HG03280 (cell line): Measurements from ENCODE around the gene TIGD7.

Experiments
- ATAC-seq: cut with Tn5 transposase; IDR thresholded peaks from one replicate; pipeline ENCODE4 v1.9.1; 2021; ENCODE audit warnings: mild to moderate bottlenecking, moderate library complexity; ENCODE audit not compliant: unreplicated experiment

Gene TIGD7

GRCh38 chr16:3305109-3306068 is at the start of gene TIGD7, which contains the start of gene ZNF75A:
TIGD7 (minus strand) TSS chr16:3305430; CDS start chr16:3300614, 4,816 bp downstream.
ZNF75A (plus strand) TSS chr16:3305497; CDS start chr16:3308429, 2,932 bp downstream.
- ATAC-seq: peak; percentile 89

- ATAC-seq: no peak
These were observed 43.9 kb upstream of the TIGD7 start for GRCh38 chr16:3349175-3349574.

- ATAC-seq: no peak
These were observed 43.4 kb upstream of the TIGD7 start for GRCh38 chr16:3348547-3349167.

GRCh38 chr16:3347586-3347985 is 42.4 kb upstream of the TIGD7 start:
- ATAC-seq: no peak

GRCh38 chr16:3346041-3346440 is 40.8 kb upstream of the TIGD7 start:
- ATAC-seq: no peak

- no peak for ATAC-seq
These were observed 23.4 kb upstream of the TIGD7 start for GRCh38 chr16:3328643-3329042.

- no peak for ATAC-seq
These were observed 22.9 kb upstream of the TIGD7 start for GRCh38 chr16:3328104-3328503.

- ATAC-seq: no peak
These were observed 22.3 kb upstream of the TIGD7 start for GRCh38 chr16:3327514-3327913.

- ATAC-seq: no peak
These were observed 16.6 kb upstream of the TIGD7 start for GRCh38 chr16:3321816-3322215.

GRCh38 chr16:3317315-3317999 is 12.2 kb upstream of the TIGD7 start:
- no peak for ATAC-seq

- no peak for ATAC-seq
These were observed 6.3 kb upstream of the TIGD7 start for GRCh38 chr16:3311496-3311895.

GRCh38 chr16:3306078-3306477 is 848 bp upstream of the TIGD7 start:
- no peak for ATAC-seq

- ATAC-seq: no peak
These were observed 860 bp downstream of the TIGD7 start for GRCh38 chr16:3304370-3304769.

GRCh38 chr16:3295783-3296182 is 9.4 kb downstream of the TIGD7 start:
- ATAC-seq: no peak

- no peak for ATAC-seq
These were observed 10.0 kb downstream of the TIGD7 start for GRCh38 chr16:3295209-3295608.

GRCh38 chr16:3292604-3293003 is 12.6 kb downstream of the TIGD7 start:
- no peak for ATAC-seq

- no peak for ATAC-seq
These were observed 15.1 kb downstream of the TIGD7 start for GRCh38 chr16:3289998-3290673.

- ATAC-seq: no peak
These were observed 20.1 kb downstream of the TIGD7 start for GRCh38 chr16:3285131-3285530.

GRCh38 chr16:3283543-3284447 is 21.4 kb downstream of the TIGD7 start:
- ATAC-seq: no peak
